HCT116 (cell line): ENCODE data around the gene EEF1AKMT2. TPM values are rescaled to one million over a fixed set of nuclear protein-coding genes. Genes with fewer than 3 reads are reported as not detected.

Experiments
- ATAC-seq: fragments of 200-7000 bp; cut with Tn5 transposase; 2 replicates; pipeline ENCODE4 v1.9.1; 2020; ENCODE audit warnings: mild to moderate bottlenecking, moderate library complexity
- BruUV-seq: library from RNA; stranded (reverse); fragments of 400-500 nt; replicated peaks from 2 replicates; lab custom pipeline; 2021; lab: Mats Ljungman, UMichigan
- CTCF ChIA-PET: fragments of 300-600 bp; sonication (Branson Sonifier 250); formaldehyde crosslinking; loops from one replicate; lab custom pipeline; 2021; ENCODE audit warnings: antibody characterized with exemption; lab: Charles Lee
- POLR2A ChIA-PET: fragments of 300-600, 350-600 bp; sonication (Branson Sonifier 250); formaldehyde crosslinking; loops from one replicate; lab custom pipeline; 2021; ENCODE audit warnings: antibody characterized with exemption; lab: Charles Lee
- RAD21 ChIA-PET, 2 experiments: fragments of 300-600 bp; sonication (Branson Sonifier 250); formaldehyde crosslinking; loops; one replicate each; lab custom pipeline; 2023; ENCODE audit warnings: low total read pairs in 2 of 2; ENCODE audit not compliant: uncharacterized antibody in 2 of 2, unreplicated experiment in 2 of 2, low non-redundant PET in 1 of 2; lab: Charles Lee
- DNase-seq: peaks from one replicate; pipeline ENCODE4 v3.0.0-alpha.2; 2010; ENCODE audit warnings: low read depth, low spot score
- H2AFZ ChIP-seq: fragments of 200-600 bp; shearing (Covaris generic), sonication (generic); 2 replicates; pipeline ENCODE4 v1.6.1; 2017; ENCODE audit warnings: low read depth, mixed run types, mixed read lengths, antibody characterized with exemption, low read length; ENCODE audit not compliant: poor library complexity, severe bottlenecking
- H3K27ac ChIP-seq: 2 replicates; pipeline ENCODE4 v1.5.1; 2012; ENCODE audit warnings: low read depth, low read length
- H3K27me3 ChIP-seq: fragments of 200-600 bp; sonication (generic); 2 replicates; pipeline ENCODE4 v1.6.1; 2016; ENCODE audit warnings: mixed run types, low read length, mixed read lengths; ENCODE audit not compliant: insufficient read depth
- H3K36me3 ChIP-seq, 2 experiments: fragments of 200-500 bp in 1 of 2; fragments of 200-600 bp in 1 of 2; sonication (Bioruptor generic) in 1 of 2; sonication (generic) in 1 of 2; 2 replicates each; pipeline versions ENCODE4 v1.5.1 to v1.6.1; 2014 to 2016; ENCODE audit warnings: low read length in 2 of 2, inconsistent platforms in 1 of 2, mixed read lengths in 1 of 2, mixed run types in 1 of 2; ENCODE audit not compliant: insufficient read depth in 2 of 2, control insufficient read depth in 1 of 2
- H3K4me1 ChIP-seq, 2 experiments: fragments of 200-600 bp in 1 of 2; sonication (generic) in 1 of 2; 2 replicates each; pipeline versions ENCODE4 v1.5.1 to v1.6.1; 2012 to 2017; ENCODE audit warnings: low read length in 2 of 2, inconsistent platforms in 1 of 2, mild to moderate bottlenecking in 1 of 2, mixed read lengths in 1 of 2, mixed run types in 1 of 2, moderate library complexity in 1 of 2; ENCODE audit not compliant: insufficient read depth in 2 of 2, control insufficient read depth in 1 of 2
- H3K4me2 ChIP-seq: fragments of 200-600 bp; sonication (generic); 2 replicates; pipeline ENCODE4 v1.6.1; 2017; ENCODE audit warnings: mixed run types, low read length, mixed read lengths
- H3K4me3 ChIP-seq, 2 experiments: fragments of 200-600 bp in 1 of 2; sonication (generic) in 1 of 2; replicated peaks in 1 of 2; 2 replicates each; pipeline ENCODE4 v1.5.1; 2011 to 2016; ENCODE audit warnings: low read length in 2 of 2, control low read depth in 1 of 2, low read depth in 1 of 2, mild to moderate bottlenecking in 1 of 2, mixed read lengths in 1 of 2, mixed run types in 1 of 2
- H3K79me2 ChIP-seq: fragments of 200-600 bp; sonication (generic); 2 replicates; pipeline ENCODE4 v1.6.1; 2017; ENCODE audit warnings: mild to moderate bottlenecking, mixed run types, low read length, moderate library complexity, mixed read lengths; ENCODE audit not compliant: insufficient read depth
- H3K9ac ChIP-seq: fragments of 200-600 bp; sonication (generic); 2 replicates; pipeline ENCODE4 v1.6.1; 2016; ENCODE audit warnings: low read length, mixed read lengths
- H3K9me2 ChIP-seq: fragments of 200-600 bp; sonication (generic), shearing (Covaris generic); 2 replicates; pipeline ENCODE4 v1.6.1; 2017; ENCODE audit warnings: mixed run types, mild to moderate bottlenecking, moderate library complexity; ENCODE audit not compliant: insufficient read depth
- H3K9me3 ChIP-seq, 2 experiments: fragments of 200-500 bp in 1 of 2; fragments of 200-600 bp in 1 of 2; sonication (Bioruptor generic) in 1 of 2; sonication (generic) in 1 of 2; 2 replicates each; pipeline ENCODE4 v1.6.1; 2014 to 2017; ENCODE audit warnings: low read length in 2 of 2, mixed read lengths in 2 of 2, inconsistent platforms in 1 of 2, low read depth in 1 of 2, mild to moderate bottlenecking in 1 of 2, mixed run types in 1 of 2, moderate library complexity in 1 of 2; ENCODE audit not compliant: control insufficient read depth in 1 of 2, insufficient read depth in 1 of 2
- H4K20me1 ChIP-seq: fragments of 200-600 bp; sonication (generic), shearing (Covaris generic); 2 replicates; pipeline ENCODE4 v1.6.1; 2017; ENCODE audit warnings: mixed run types, mild to moderate bottlenecking, moderate library complexity; ENCODE audit not compliant: insufficient read depth
- CBX3 ChIP-seq: IDR thresholded peaks from 2 replicates; pipeline ENCODE4 v1.6.1; 2012; ENCODE audit warnings: low read depth
- CEBPB ChIP-seq: IDR thresholded peaks from 2 replicates; pipeline ENCODE4 v1.6.1; 2012; ENCODE audit warnings: low read depth
- EGR1 ChIP-seq: IDR thresholded peaks from 2 replicates; pipeline ENCODE4 v1.6.1; 2012; ENCODE audit warnings: low read depth
- EZH2 ChIP-seq: fragments of 200-600 bp; sonication (generic); IDR thresholded peaks from 2 replicates; pipeline ENCODE4 v1.6.1; 2017; ENCODE audit warnings: antibody characterized with exemption, mixed run types
- EZH2phosphoT487 ChIP-seq: fragments of 200-600 bp; IDR thresholded peaks from 2 replicates; pipeline ENCODE4 v1.6.1; 2018; ENCODE audit warnings: antibody characterized with exemption, borderline replicate concordance
- JUND ChIP-seq: IDR thresholded peaks from 2 replicates; pipeline ENCODE4 v1.6.1; 2012
- POLR2AphosphoS5 ChIP-seq: IDR thresholded peaks from 2 replicates; pipeline ENCODE4 v1.6.1; 2011; ENCODE audit warnings: mild to moderate bottlenecking, low read depth, low read length, moderate library complexity
- REST ChIP-seq: IDR thresholded peaks from 2 replicates; pipeline ENCODE4 v1.6.1; 2012; ENCODE audit warnings: low read depth
- SP1 ChIP-seq: IDR thresholded peaks from 2 replicates; pipeline ENCODE4 v1.6.1; 2012; ENCODE audit warnings: low read depth
- ZFX ChIP-seq: fragments of 450-650 bp; IDR thresholded peaks from 2 replicates; pipeline ENCODE4 v1.6.1; 2017
- intact Hi-C: fragments of 100-400 bp; cut with micrococcal nuclease; formaldehyde crosslinking; loops from 2 replicates; pipeline ENCODE4 v1.10.0; 2022
- total RNA-seq: library from RNA; stranded (reverse); gene quantifications from one replicate; pipeline ENCODE4 v1.2.1, GENCODE V29; 2021; ENCODE audit not compliant: unreplicated experiment
- TF ChIP-seq, protein P1 (sequence below): IDR thresholded peaks from 2 replicates; pipeline ENCODE4 v1.6.1; 2011; ENCODE audit warnings: mild to moderate bottlenecking, low read length, moderate library complexity; ENCODE audit not compliant: insufficient replicate concordance; ENCODE audit errors: extremely low read depth

EEF1AKMT2 gene
- total RNA-seq, 1 experiment from 2014 or later = 39.6 TPM

- Histone ChIP-seq H3K9ac (no peak overlapping the region), H3K79me2 (peaks cover 18% of the 10 kb centered on the region; the same call in 1 of the 2 replicates), H3K4me2 (no peak overlapping the region), H3K27ac (no peak overlapping the region), H3K9me2 (no peaks in the 10 kb centered on the region), H3K4me1 (peaks cover 9 to 16% of the 10 kb centered on the region in 2 experiments; a peak in 3 of 4 replicates), H3K27me3 (no peaks in the 10 kb centered on the region), H3K4me3 (no peak overlapping the region), H3K36me3 (no peaks in the 10 kb centered on the region), H3K9me3 (no peaks in the 10 kb centered on the region), H4K20me1 (no peaks in the 10 kb centered on the region), H2AFZ (no peak overlapping the region)
- ChIA-PET POLR2A (no interaction called here), RAD21 (no interaction called here), CTCF (interaction anchor here (1.5 kb wide), 1 partner anchor 17 kb away, joined by 5 read pairs; no protein-coding TSS in a partner anchor)
- intact Hi-C loops = no loop called here
- DNase-seq = no peak
- ATAC-seq = no peak
- TF ChIP-seq CEBPB = no peak
- TF ChIP-seq REST = no peak
- TF ChIP-seq ZFX = no peak
- TF ChIP-seq SP1 = no peak
- no peak for TF ChIP-seq EZH2
- TF ChIP-seq JUND = no peak
- no peak for TF ChIP-seq CBX3
- TF ChIP-seq, protein P1, sequence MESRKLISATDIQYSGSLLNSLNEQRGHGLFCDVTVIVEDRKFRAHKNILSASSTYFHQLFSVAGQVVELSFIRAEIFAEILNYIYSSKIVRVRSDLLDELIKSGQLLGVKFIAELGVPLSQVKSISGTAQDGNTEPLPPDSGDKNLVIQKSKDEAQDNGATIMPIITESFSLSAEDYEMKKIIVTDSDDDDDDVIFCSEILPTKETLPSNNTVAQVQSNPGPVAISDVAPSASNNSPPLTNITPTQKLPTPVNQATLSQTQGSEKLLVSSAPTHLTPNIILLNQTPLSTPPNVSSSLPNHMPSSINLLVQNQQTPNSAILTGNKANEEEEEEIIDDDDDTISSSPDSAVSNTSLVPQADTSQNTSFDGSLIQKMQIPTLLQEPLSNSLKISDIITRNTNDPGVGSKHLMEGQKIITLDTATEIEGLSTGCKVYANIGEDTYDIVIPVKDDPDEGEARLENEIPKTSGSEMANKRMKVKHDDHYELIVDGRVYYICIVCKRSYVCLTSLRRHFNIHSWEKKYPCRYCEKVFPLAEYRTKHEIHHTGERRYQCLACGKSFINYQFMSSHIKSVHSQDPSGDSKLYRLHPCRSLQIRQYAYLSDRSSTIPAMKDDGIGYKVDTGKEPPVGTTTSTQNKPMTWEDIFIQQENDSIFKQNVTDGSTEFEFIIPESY = no peak
- no peak for TF ChIP-seq EGR1
- TF ChIP-seq POLR2AphosphoS5 = no peak
- TF ChIP-seq EZH2phosphoT487 = no peak
- BruUV-seq = no TSS peak
These were observed 56.0 kb downstream of the EEF1AKMT2 start for GRCh38 chr10:124735491-124736286.
